Measurements from ENCODE around the gene PGBD2. TPM values are rescaled to one million over a fixed set of nuclear protein-coding genes. Genes with fewer than 3 reads are reported as not detected.

Gene PGBD2
- total and polyA plus RNA-seq, 9 of the 15 experiments (the other 6 are each of a cell fraction or from before 2014, with no cell fraction given), result 11.9 to 21.8 (median 14.7) TPM

- peak; percentile 7 to 56; a peak in 2 of 4 replicates for TF ChIP-seq MNT (conservative IDR thresholded peaks at IDR 0.05)
- TF ChIP-seq NR2C1 (IDR thresholded peaks at IDR 0.05), result no peak; the same call in 1 of the 2 replicates
- TF ChIP-seq NR2C1 (tag; IDR thresholded peaks at IDR 0.05), result no peak
- TF ChIP-seq SRSF9 (IDR thresholded peaks at IDR 0.05; ENCODE audit: borderline replicate concordance, low read depth, low read length), result no peak
- TF ChIP-seq YY1 (IDR thresholded peaks at IDR 0.05; ENCODE audit: borderline replicate concordance in 1 of 3, control insufficient read depth in 1 of 3, extremely low read depth in 1 of 3, insufficient read depth in 3 of 3, insufficient read length in 1 of 3, insufficient replicate concordance in 2 of 3, low read depth in 1 of 3, low read length in 2 of 3), result peak in 1 of 3 experiments; percentile 19
- TF ChIP-seq, protein P1, sequence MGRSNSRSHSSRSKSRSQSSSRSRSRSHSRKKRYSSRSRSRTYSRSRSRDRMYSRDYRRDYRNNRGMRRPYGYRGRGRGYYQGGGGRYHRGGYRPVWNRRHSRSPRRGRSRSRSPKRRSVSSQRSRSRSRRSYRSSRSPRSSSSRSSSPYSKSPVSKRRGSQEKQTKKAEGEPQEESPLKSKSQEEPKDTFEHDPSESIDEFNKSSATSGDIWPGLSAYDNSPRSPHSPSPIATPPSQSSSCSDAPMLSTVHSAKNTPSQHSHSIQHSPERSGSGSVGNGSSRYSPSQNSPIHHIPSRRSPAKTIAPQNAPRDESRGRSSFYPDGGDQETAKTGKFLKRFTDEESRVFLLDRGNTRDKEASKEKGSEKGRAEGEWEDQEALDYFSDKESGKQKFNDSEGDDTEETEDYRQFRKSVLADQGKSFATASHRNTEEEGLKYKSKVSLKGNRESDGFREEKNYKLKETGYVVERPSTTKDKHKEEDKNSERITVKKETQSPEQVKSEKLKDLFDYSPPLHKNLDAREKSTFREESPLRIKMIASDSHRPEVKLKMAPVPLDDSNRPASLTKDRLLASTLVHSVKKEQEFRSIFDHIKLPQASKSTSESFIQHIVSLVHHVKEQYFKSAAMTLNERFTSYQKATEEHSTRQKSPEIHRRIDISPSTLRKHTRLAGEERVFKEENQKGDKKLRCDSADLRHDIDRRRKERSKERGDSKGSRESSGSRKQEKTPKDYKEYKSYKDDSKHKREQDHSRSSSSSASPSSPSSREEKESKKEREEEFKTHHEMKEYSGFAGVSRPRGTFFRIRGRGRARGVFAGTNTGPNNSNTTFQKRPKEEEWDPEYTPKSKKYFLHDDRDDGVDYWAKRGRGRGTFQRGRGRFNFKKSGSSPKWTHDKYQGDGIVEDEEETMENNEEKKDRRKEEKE (IDR thresholded peaks at IDR 0.05; ENCODE audit: borderline replicate concordance in 1 of 2, control insufficient read depth in 1 of 2, low read depth in 2 of 2, low read length in 1 of 2), result no peak
- TF ChIP-seq ZNF124 (CRISPR knock-in tag; IDR thresholded peaks at IDR 0.05), result no peak
- no peak; the same call in 1 of the 2 replicates for TF ChIP-seq TARDBP (IDR thresholded peaks at IDR 0.05)
- TF ChIP-seq PURB (CRISPR knock-in tag; IDR thresholded peaks at IDR 0.05; ENCODE audit: low read depth), result no peak
- TF ChIP-seq ZBTB26 (CRISPR knock-in tag; IDR thresholded peaks at IDR 0.05), result no peak
- no peak for TF ChIP-seq BRD9 (IDR thresholded peaks at IDR 0.05; ENCODE audit: low read depth, partially characterized antibody)
- TF ChIP-seq, protein P2, sequence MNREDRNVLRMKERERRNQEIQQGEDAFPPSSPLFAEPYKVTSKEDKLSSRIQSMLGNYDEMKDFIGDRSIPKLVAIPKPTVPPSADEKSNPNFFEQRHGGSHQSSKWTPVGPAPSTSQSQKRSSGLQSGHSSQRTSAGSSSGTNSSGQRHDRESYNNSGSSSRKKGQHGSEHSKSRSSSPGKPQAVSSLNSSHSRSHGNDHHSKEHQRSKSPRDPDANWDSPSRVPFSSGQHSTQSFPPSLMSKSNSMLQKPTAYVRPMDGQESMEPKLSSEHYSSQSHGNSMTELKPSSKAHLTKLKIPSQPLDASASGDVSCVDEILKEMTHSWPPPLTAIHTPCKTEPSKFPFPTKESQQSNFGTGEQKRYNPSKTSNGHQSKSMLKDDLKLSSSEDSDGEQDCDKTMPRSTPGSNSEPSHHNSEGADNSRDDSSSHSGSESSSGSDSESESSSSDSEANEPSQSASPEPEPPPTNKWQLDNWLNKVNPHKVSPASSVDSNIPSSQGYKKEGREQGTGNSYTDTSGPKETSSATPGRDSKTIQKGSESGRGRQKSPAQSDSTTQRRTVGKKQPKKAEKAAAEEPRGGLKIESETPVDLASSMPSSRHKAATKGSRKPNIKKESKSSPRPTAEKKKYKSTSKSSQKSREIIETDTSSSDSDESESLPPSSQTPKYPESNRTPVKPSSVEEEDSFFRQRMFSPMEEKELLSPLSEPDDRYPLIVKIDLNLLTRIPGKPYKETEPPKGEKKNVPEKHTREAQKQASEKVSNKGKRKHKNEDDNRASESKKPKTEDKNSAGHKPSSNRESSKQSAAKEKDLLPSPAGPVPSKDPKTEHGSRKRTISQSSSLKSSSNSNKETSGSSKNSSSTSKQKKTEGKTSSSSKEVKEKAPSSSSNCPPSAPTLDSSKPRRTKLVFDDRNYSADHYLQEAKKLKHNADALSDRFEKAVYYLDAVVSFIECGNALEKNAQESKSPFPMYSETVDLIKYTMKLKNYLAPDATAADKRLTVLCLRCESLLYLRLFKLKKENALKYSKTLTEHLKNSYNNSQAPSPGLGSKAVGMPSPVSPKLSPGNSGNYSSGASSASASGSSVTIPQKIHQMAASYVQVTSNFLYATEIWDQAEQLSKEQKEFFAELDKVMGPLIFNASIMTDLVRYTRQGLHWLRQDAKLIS (CRISPR knock-in tag; IDR thresholded peaks at IDR 0.05), result no peak; the same call in 1 of the 2 replicates
- TF ChIP-seq ZNF589 (CRISPR knock-in tag; IDR thresholded peaks at IDR 0.05; ENCODE audit: low read depth), result peak; percentile 76
- TF ChIP-seq ZNF143 (CRISPR knock-in tag; IDR thresholded peaks at IDR 0.05), result no peak; the same call in 1 of the 2 replicates
- TF ChIP-seq, protein P3, sequence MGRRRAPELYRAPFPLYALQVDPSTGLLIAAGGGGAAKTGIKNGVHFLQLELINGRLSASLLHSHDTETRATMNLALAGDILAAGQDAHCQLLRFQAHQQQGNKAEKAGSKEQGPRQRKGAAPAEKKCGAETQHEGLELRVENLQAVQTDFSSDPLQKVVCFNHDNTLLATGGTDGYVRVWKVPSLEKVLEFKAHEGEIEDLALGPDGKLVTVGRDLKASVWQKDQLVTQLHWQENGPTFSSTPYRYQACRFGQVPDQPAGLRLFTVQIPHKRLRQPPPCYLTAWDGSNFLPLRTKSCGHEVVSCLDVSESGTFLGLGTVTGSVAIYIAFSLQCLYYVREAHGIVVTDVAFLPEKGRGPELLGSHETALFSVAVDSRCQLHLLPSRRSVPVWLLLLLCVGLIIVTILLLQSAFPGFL (CRISPR knock-in tag; IDR thresholded peaks at IDR 0.05), result no peak
These were observed 33.2 kb upstream of the PGBD2 start (continued) for GRCh38 chr1:248872752-248873408.
